DMS153 treated with DMSO at 0.1 percent for 48 hours (cell line): Measurements from ENCODE around the gene RAB23.
A peak's percentile ranks its signal among the peaks of the same experiment; 100 is the strongest.

Experiments
- DNase-seq: peaks from one replicate; lab custom pipeline; 2025; ENCODE audit not compliant: unreplicated experiment; lab: John Stamatoyannopoulos, UW

The RAB23 gene

DNA sequence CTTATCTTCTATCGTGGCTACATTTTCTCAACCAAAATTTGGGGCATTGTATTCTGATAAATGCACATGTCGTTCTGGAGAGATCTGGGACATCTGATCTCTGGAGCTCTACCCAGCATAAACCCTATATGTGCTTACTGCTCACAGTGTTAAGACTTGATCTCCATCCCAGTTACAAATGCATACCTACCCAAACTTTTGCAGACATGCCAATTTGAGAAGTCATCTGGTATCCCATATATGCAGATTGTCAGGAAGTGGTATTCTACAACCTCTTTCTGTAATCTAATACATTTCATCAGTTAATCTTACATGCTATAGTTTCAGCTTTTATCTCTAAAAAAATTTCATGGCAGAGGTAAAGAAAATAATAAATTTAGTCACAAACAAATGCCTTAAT, 38.8 kb downstream of the RAB23 start:
- DNase-seq, result no peak

DNA sequence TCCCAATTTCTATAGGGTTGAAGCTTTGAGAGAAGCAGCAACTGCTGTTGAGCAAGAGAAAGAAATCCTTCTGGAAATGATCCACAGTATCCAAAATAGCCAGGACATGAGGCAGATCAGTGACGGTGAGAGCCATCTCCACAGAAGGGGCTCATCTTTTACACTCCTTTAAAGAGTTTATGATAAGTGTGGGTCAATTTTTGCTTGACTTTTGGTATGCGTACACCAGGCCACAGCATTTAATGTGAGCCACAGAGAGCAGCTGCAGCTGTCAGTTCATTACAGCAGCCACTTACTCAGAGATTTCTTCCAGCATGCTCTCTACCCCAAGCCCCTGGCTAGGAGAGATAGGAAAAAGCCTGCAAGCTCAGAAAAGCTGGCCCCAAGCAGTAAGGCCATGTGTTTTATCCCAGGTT, 40.1 kb downstream of the RAB23 start:
- no peak for DNase-seq

DNA sequence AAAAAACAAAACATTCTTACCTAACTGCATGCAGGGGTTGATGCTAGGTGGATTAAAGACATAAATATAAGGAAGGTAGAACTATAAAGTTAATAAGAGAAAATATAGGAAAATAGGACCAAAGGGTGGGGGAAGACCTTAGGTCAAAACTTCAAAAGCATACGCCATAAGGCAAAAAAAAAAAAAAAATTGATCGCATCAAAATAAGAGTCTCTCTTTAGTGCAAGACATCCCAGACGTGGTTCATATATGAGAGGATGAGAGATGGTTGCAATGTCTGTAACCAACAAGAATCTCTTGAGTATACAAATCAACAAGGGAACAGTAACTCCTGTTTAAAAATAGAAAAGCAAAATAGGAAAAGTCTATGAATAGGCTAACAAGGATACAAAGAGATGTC, 41.5 kb downstream of the RAB23 start:
- no peak for DNase-seq

DNA sequence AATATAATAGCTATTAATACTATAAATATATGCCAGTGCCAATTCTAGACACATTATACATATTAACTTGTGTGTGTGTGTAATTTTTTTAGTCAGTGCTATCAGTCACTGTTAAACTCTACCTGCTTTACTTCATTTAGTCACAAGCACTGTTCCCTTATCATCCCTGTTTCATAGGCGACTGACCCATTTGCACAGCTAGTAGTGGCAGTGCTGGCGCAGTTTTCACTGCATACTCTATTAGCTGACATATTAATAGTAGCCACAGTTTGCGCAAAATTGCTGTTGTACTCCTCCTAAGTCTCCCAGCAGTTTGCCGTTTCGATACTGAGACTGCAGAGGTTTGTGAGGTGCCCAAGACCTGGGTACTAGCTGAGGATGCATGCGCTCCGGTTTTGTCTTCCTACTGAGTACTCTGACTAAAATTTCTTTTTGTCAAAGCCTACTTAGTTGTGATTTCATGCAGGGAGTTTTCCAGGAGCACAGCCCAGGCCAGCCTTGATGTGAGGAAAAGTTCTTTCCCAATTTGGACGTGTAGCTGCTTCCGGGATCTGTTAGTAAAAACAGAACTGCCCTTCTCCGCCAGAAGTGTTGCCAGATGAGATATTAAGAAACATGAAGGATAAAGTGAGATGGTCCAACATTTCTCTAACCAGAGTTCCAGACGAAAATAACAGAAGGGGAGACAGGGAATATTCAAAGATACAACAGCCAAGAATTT, 44.4 kb downstream of the RAB23 start:
- no peak for DNase-seq

DNA sequence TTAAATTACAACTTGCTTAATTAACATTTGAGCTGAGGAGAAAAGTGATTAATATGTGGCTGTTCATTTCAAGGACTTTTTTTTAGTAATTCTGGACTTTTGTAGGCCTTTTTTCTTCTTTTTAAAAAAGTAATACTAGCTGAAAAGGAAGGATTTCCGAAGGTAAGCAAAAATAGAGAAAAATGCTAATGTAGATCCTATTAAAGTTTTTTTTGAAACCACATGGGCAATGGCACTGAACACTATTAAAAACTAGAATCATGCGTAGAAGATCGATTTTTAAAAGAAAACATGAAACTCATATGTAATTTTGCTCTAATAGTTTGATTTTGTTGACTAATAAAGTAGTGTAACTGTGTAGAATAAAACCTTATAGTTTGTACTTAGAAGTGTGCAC, 47.6 kb downstream of the RAB23 start:
- no peak for DNase-seq

DNA sequence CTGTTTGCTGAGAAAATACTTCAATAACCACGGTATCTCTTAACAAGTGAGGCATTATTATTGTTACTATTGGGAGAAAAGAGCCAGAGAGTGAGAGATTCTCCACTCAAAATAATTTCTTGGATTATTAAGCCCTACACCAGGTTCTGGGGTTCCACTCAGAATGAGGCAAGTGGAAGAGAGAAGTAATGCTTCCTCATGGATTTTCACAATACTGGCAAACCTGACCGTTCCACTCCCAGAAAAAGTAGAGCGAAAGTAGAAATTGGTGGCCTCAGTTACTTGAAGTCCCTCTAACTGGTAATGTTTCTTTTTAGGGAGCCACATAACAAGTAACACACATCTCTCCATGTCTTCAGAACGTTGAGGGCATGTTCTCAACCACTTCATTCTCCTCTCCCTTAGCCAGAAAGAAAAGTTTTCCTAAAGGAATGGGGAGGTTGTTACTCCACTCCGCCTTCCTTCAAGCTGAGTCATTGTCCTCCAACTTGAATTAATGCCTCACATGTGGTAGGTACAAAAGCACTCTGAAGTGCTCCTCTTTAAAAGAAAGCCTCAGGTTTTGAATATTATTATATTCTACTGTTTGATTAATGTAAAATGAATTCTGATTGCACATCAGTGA, 48.1 kb downstream of the RAB23 start:
- DNase-seq, result no peak

DNA sequence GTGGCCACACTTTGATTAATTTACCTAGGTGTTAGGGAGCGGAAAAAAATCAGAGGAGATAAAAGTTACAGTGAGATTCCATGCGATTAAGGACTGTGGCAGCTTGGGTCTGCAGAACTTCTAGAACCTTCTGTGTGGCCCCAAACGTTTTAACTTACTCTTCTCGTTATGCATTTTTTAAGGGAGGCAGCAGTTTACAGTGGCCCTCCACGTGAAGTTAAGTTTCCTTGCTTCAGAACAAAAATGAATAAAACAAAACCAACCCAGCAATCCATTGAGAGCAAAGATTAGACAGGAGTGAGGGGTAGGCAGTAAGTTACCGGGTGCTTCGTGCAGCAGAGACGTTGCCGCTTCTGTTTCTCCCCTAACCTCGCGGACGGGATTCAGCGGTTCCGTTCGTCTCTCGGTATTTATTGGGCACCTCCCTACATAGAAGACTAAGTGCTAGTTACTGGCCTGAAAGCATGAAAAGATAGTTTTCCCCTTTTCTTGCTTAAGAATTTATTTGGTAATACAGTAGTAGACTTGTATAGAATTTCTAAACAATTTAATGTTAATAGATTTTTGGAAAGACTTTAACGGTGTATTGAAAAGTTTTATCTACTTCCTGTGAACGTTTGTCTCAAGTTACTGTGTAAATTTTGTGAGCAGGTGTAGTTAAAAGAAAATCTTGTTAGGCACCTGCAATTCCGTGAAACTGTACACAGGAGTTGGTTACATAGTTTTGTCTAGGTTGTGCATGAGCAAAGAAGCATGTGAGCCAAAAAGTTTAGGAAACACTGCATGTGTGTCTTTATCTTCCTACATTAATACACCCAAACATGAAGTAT, 48.8 kb downstream of the RAB23 start:
- no peak for DNase-seq

DNA sequence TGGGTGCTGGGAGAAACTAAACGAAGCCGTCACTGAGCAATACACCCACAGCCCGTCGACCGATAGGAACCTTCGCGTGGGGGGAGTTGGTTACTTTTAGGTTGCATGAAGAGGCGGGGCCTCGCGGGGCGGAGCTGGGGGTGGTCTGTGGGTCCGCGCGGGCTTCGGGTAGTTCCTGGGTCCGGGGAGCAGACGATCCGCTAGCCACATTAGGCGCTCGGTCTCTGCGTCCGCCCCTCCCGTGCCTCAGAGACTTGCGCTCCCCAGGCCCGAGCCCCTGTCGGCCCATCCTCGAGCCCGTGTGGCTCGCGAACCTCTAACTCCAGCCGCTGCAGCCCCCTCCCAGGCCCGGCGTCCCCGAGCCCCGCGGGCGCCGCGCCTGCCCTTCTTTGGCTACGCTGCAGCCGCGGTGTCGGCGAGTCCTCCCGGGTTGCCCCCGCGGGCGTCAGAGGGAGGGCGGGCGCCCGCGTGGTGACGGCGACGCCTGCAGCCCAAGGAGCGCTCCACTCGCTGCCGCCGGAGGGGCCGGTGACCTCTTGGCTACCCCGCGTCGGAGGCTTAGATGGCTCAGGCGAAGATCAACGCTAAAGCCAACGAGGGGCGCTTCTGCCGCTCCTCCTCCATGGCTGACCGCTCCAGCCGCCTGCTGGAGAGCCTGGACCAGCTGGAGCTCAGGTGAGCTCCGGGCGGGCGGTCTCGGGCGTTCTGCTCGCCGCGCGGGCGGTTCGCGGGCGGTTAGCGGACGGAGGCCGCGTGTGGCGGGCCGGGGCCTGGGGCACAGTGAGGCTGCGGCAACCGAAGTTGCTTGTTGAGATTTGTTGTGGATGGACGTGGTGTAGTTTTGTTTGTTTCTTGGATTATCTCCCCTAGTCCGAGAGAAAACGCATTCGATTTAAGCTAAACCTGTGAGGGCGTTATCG, 49.7 kb downstream of the RAB23 start, which contains the start of gene BAG2:
BAG2 (plus strand) TSS at position 191 of the 920 bp plus-strand sequence; CDS start at position 563, 372 bp downstream.
- DNase-seq, result peak; percentile 51

DNA sequence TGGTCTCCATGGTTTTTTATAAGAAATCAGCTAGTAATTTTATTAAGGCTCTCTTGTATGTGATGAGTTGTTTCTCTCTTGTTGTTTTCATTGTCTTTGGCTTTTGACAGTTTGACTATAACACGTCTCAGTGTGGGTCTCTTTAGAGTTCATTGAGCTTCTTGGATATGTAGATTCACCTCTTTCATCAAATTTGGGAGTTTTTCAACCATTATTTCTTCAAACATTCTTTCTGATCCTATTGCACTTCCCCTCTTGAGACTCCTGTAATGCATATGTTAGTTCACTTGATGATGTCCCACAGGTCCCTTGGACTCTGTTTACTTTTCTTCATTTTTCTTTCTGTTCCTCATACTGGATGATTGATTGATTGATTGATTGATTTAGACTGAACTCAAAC, 57.0 kb downstream of the RAB23 start:
- DNase-seq, result no peak

DNA sequence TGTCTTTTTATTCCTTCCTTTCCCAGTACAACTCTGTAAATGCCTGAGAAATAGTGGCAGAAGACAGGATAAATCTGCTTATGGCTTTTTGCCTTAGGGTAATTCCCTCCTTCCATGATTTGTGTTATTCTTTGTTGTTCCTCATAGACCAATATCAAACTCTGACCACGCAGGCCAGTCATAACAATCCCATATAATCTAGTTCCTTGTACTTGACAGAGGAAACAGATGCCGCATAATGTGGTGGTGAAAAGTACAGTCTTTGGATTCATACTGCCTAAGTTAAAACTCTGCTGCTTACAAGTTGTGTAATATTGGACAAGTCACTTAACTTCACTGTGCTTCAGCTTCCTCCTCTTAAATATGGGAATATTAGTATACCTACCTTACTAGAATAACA, 58.2 kb downstream of the RAB23 start:
- no peak for DNase-seq

DNA sequence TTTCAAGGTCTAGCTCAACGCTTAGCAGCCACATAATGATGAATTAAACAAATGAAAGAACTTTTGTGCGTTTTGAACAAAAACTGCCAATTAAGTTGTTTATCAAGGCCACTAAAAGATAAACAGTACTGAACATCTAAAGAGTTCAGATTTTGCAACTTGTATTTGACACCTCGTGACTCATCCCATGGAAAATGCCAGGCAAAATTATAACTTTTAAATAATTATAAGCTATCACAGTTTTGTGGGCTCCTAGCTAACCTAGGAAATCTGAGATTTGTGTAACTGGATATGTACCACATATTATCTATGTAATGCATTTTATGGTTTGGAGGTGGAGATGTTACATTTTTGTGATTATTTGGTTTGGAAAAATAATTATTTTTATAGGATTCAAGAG, 59.6 kb downstream of the RAB23 start:
- no peak for DNase-seq

DNA sequence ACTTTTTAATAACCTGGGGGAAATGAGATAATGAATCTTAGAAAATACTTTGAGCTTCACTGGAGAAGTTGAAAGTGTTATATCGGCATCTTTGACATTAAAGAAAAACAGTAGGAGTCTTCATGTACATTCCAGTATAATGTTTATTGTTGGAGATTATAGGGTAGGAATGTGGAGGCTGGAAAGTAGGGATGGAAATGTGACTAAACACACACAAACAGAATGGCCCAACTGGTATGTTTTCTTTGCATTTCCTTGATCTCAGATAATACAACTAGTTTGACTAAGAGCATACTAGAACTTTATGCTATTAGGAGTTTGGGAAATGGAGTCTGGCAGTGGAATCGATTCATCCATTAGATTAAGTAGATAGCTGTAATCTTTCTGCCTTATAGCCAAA, 60.1 kb downstream of the RAB23 start:
- no peak for DNase-seq

DNA sequence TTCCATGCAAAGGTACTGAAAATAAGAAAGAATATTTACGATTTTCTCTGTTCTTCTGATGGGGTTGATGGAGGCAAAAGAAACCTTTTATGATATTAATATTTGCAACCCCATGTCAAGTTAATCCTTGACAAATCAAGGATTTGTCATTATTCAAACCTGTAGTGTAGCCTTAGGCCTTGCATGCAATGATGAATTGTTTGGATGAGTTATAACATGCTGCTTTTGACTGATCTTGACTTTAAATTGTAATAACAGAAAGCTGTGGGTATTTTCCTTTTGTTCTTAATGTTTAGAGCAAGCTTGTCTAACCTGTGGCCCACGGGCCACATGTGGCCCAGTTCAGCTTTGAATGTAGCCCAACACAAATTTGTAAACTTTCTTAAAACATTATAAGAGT, 63.0 kb downstream of the RAB23 start:
- no peak for DNase-seq

DNA sequence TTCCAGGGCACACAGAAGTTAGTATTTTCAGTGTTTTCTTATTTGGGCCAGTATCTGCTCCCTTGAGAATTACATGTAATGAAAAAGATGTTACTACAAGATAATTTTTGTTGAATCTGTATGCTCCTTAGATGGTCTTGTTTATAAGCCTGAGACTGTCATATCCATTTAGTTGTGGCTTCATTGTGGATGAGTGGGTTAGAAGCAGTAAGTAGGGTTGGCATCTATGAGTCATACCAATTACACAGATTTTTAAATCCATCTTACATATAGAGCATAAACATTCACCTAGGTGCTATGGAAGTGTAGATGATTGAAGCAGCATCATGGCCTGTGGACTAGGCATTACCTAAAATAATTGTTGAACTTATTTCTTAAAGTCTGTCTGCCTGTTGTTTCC, 63.4 kb downstream of the RAB23 start:
- no peak for DNase-seq

DNA sequence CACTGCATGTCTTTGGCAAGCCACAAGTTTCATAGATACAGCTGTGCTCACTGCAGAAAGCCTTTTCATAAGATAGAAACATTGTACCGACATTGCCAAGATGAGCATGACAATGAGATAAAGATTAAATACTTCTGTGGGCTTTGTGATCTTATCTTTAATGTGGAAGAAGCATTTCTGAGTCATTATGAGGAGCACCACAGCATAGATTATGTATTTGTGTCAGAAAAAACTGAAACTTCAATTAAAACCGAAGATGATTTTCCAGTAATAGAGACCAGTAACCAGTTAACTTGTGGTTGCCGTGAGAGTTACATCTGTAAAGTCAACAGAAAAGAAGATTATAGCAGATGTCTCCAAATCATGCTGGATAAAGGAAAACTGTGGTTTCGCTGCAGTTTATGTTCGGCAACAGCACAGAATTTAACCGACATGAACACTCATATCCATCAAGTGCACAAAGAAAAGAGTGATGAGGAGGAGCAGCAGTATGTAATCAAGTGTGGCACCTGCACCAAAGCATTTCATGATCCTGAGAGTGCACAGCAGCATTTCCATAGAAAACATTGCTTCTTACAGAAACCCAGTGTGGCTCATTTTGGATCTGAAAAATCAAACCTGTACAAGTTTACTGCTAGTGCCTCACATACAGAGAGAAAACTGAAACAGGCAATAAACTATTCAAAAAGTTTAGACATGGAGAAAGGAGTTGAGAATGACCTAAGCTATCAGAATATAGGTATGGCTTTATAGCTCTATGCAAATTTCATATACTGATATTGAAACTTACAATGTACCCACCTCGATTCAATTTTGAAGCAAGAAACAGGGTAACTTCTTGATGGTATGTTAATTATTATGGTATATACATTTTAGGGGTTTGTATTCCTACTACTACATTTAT, 73.9 kb downstream of the RAB23 start:
- DNase-seq, result no peak

DNA sequence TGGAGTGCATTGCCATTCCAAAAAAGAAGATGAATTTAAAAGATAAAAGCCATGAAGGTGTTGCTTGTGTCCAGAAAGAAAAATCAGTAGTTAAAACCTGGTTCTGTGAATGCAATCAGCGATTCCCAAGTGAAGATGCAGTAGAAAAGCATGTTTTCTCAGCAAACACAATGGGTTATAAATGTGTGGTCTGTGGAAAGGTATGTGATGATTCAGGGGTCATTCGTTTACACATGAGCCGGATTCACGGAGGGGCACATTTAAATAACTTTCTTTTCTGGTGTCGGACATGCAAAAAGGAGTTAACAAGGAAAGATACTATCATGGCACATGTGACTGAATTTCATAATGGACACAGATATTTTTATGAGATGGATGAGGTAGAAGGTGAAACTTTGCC, 74.7 kb downstream of the RAB23 start:
- no peak for DNase-seq

DNA sequence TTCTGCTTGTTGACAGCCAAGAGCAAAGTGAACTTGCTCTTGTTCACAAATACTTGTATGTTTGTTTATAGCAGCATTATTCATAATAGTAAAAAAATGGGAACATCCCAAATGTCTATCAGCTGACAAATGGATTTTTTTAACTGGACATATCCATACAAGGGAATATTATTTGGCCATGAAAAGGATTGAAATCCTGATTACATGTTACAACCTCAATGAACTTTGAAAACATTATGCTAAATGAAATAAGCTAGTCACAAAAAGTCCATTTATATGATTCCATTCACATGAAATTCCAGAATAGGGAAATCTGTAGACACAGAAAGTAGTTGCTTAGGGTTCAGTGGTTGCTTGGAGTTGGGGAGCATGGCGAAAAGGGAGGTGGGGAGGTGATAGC, 78.4 kb downstream of the RAB23 start:
- DNase-seq, result no peak

DNA sequence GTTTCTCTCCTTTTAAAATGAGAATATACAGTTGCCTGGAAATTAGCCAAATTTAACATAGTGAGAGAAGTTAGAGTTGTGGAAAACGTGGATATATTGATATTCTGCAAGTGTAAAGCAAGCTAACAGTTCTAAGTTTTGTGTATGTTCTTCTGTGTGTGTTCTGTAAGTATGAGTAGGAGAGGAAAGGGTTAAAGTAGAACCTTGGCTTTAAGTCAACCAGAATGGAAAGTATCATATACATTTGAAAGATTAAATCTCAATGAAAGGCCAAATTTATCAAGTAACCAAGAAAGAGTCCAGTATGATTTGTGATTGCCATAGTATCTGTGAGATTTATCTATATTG, 80.0 kb downstream of the RAB23 start:
- no peak for DNase-seq

DNA sequence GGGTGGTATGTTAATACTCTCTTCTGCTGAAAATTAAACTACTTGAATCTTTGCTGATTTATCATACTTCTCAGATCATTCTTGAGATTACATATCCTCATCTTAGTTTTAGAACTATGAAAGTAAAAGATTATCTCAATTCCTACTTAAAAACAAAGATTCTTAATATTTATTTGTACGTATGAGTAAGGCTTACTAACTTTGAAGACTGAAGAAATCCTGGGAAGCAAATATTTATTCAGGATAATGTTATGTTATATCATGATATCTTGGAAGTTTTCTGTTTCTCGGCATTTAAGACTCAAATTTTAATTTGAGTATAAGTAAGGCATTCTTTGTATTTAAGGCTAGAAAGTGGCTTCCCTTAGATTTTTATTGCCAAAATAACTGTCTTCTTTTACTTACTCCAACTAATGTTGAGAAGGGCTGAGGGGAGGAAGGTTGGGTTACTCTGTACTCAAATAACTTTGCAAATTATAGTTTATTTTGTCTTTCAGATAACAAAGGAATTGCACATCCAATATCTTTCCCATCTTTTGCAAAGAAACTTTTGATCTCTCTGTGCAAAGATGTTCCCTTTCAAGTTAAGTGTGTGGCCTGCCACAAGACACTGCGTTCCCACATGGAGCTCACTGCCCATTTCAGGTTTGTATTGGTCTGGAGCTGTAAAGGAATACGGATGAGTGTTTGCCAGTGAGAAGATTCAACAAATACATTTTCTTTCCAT, 80.5 kb downstream of the RAB23 start:
- DNase-seq, result no peak
